SU-DHL-6 (cell line): ENCODE results near the gene CD72.
"Not testable (repeated sequence)": the region's sequence is repeated elsewhere in the genome, so short reads cannot be mapped to it uniquely, and the experiment has no call there.

Source experiments
- H2AFZ ChIP-seq: fragments of 200-600 bp; sonication (generic); 2 replicates; pipeline ENCODE4 v1.6.1; 2014; ENCODE audit warnings: low read depth, mild to moderate bottlenecking, moderate library complexity, mixed read lengths, antibody characterized with exemption, low read length; ENCODE audit not compliant: severe bottlenecking
- H3F3A ChIP-seq: fragments of 200-600 bp; shearing (Covaris generic); 2 replicates; pipeline ENCODE4 v1.6.0; 2016; ENCODE audit warnings: antibody characterized with exemption, mild to moderate bottlenecking; ENCODE audit not compliant: insufficient read depth
- H3K27ac ChIP-seq: fragments of 200-600 bp; sonication (generic); 2 replicates; pipeline ENCODE4 v1.5.1; 2016; ENCODE audit warnings: low read depth, mild to moderate bottlenecking, low read length, moderate library complexity, mixed read lengths
- H3K27me3 ChIP-seq: fragments of 200-600 bp; sonication (generic), shearing (Covaris generic); 2 replicates; pipeline ENCODE4 v1.6.0; 2014; ENCODE audit warnings: mild to moderate bottlenecking, low read length
- H3K36me3 ChIP-seq: fragments of 200-600 bp; sonication (generic); 2 replicates; pipeline ENCODE4 v1.6.1; 2014; ENCODE audit warnings: mild to moderate bottlenecking, low read length, mixed read lengths
- H3K4me2 ChIP-seq: fragments of 300-600, 200-600 bp; shearing (Covaris generic), sonication (generic); 2 replicates; pipeline ENCODE4 v1.6.0; 2014; ENCODE audit warnings: low read length, low read depth, mild to moderate bottlenecking; ENCODE audit not compliant: poor library complexity, severe bottlenecking
- H3K4me3 ChIP-seq: fragments of 200-600 bp; sonication (generic); 2 replicates; pipeline ENCODE4 v1.5.1; 2014; ENCODE audit warnings: antibody characterized with exemption, low read length, mild to moderate bottlenecking, mixed read lengths; ENCODE audit not compliant: insufficient read depth, poor library complexity, severe bottlenecking
- H3K79me2 ChIP-seq: fragments of 200-600 bp; sonication (generic); 2 replicates; pipeline ENCODE4 v1.6.1; 2014; ENCODE audit warnings: mild to moderate bottlenecking, low read length, moderate library complexity; ENCODE audit not compliant: insufficient read depth
- H3K9ac ChIP-seq: fragments of 200-600 bp; sonication (generic); 2 replicates; pipeline ENCODE4 v1.7.0; 2014; ENCODE audit warnings: mild to moderate bottlenecking, low read length
- H3K9me2 ChIP-seq: fragments of 200-600 bp; sonication (generic); replicated peaks from 2 replicates; pipeline ENCODE4 v1.6.1; 2014; ENCODE audit warnings: low read length; ENCODE audit not compliant: insufficient read depth
- H3K9me3 ChIP-seq: fragments of 200-600 bp; sonication (generic); 2 replicates; pipeline ENCODE4 v1.6.1; 2014; ENCODE audit warnings: low read length, mixed read lengths; ENCODE audit not compliant: insufficient read depth
- H4K20me1 ChIP-seq: fragments of 200-600 bp; sonication (generic); 2 replicates; pipeline ENCODE4 v1.6.1; 2014; ENCODE audit warnings: low read depth, mild to moderate bottlenecking, antibody characterized with exemption, low read length, moderate library complexity, mixed read lengths
- EZH2phosphoT487 ChIP-seq: fragments of 200-600 bp; sonication (generic), shearing (Covaris generic); conservative IDR thresholded peaks from 2 replicates; pipeline ENCODE4 v1.6.1; 2018; ENCODE audit warnings: mild to moderate bottlenecking, antibody characterized with exemption, low read length, moderate library complexity, mixed read lengths
- TF ChIP-seq, protein P1 (sequence below): fragments of 200-600 bp; sonication (generic); IDR thresholded peaks from one replicate; pipeline ENCODE4 v1.5.1; 2017; ENCODE audit warnings: antibody characterized with exemption, mild to moderate bottlenecking, low read length, moderate library complexity; ENCODE audit not compliant: insufficient read depth, poor library complexity, severe bottlenecking

Gene CD72

DNA sequence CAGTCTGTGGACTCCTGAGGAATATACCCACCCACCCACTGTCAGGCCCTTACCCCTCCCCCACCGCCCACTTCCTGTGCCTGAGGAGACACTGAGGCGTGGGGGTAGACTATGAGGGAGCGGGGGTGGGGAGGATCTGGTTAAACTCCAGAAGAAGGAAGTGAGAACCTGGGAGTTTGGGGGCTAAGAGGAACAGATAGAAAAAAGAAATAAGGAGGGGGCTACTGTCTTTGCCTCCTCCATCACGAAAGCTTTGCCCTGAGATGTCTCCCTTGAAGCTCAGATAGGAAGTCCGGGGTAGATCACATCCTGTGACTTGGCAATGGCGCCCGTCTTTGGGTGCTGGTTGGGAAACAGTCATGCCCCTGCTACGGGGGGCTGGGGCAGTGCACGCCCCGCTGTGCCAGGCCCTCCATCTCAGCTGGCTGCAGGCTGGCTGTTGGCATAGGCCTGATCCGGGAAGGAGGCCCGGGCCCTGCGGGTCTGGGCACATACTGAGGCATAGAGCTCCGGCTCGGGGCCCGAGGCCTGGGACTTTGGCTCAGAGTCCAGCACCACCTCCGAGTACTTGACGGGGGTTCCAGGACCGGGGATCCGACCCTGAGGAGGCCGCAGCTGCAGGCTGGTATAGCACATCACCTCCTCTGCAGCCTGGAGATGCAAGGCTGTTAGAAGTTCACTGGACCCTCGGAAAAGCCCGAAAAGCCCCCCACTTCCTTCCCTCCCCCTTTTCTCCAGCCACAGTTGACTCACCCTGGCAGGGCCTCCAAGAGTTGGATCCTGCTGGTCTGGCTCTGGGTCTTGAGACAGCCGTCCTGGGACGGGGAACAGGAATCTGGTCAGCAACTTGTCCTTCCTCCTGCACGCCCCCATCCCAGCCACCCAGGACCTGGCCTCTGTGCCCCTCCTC, 31.5 kb upstream of the CD72 start:
- peaks cover 10% of the 10 kb centered on the region for H3K79me2 ChIP-seq
- TF ChIP-seq, protein P1, sequence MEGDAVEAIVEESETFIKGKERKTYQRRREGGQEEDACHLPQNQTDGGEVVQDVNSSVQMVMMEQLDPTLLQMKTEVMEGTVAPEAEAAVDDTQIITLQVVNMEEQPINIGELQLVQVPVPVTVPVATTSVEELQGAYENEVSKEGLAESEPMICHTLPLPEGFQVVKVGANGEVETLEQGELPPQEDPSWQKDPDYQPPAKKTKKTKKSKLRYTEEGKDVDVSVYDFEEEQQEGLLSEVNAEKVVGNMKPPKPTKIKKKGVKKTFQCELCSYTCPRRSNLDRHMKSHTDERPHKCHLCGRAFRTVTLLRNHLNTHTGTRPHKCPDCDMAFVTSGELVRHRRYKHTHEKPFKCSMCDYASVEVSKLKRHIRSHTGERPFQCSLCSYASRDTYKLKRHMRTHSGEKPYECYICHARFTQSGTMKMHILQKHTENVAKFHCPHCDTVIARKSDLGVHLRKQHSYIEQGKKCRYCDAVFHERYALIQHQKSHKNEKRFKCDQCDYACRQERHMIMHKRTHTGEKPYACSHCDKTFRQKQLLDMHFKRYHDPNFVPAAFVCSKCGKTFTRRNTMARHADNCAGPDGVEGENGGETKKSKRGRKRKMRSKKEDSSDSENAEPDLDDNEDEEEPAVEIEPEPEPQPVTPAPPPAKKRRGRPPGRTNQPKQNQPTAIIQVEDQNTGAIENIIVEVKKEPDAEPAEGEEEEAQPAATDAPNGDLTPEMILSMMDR: no peak
- no peak for TF ChIP-seq EZH2phosphoT487
- H3K4me3 ChIP-seq: peak overlapping the region; percentile 78
- H3K9ac ChIP-seq: peak overlapping the region; percentile 76
- H3F3A ChIP-seq: peaks cover 49% of the 10 kb centered on the region
- H3K36me3 ChIP-seq: no peaks in the 10 kb centered on the region
- H2AFZ ChIP-seq: peak overlapping the region; percentile 54
- no peaks in the 10 kb centered on the region for H4K20me1 ChIP-seq
- H3K9me2 ChIP-seq: no peaks in the 10 kb centered on the region
- H3K4me2 ChIP-seq: peak overlapping the region; percentile 80
- H3K27ac ChIP-seq: peak overlapping the region; percentile 91
- no peaks in the 10 kb centered on the region for H3K9me3 ChIP-seq
- no peaks in the 10 kb centered on the region for H3K27me3 ChIP-seq

DNA sequence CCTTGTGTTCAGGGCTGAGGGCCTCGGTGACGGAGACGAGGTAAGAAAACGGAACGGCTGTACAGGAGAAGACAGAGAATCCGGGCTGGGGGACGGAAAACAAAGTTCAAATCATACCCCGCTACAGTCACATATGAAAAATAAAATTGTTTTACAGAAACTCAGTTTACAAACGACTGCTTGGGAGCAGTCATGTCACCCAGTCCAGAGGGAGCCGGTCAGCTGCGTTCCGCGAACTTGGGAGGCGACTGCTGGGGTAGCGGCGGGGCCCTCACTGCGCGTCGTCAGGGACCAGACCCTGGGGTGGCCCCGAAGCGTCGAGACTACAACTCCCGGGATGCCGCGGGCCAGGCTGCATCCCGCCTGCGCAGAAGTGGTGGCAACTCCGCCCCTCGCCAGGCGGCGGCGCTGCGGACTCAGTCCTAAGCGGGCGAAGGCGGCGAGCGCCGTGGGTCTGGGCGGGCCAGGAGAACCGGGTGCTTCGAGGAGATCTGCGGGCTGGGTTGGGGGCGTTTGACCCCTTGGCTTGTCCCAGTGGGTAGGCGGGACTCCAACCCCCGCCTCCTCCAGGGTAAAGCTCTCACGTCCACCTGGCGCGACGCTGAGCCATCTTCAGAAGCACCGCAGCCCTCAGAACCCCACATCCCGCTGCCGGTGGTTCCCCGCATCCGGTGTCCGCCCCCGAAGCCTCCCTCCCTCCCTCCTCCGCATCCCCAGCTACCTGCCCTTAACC, 28.5 kb upstream of the CD72 start:
- H3K9ac ChIP-seq: peak overlapping the region; percentile 73
- peak overlapping the region; percentile 91 for H3K27ac ChIP-seq
- peak overlapping the region; percentile 44 for H2AFZ ChIP-seq
- peak overlapping the region; percentile 91 for H3K4me2 ChIP-seq
- peaks cover 48% of the 10 kb centered on the region for H3F3A ChIP-seq
- H3K27me3 ChIP-seq: no peaks in the 10 kb centered on the region
- no peaks in the 10 kb centered on the region for H3K36me3 ChIP-seq
- TF ChIP-seq EZH2phosphoT487: no peak
- TF ChIP-seq, protein P1: peak; percentile 93
- H4K20me1 ChIP-seq: no peaks in the 10 kb centered on the region
- H3K9me2 ChIP-seq: no peaks in the 10 kb centered on the region
- peak overlapping the region; percentile 81 for H3K4me3 ChIP-seq
- H3K9me3 ChIP-seq: no peaks in the 10 kb centered on the region
- H3K79me2 ChIP-seq: peaks cover 10% of the 10 kb centered on the region

DNA sequence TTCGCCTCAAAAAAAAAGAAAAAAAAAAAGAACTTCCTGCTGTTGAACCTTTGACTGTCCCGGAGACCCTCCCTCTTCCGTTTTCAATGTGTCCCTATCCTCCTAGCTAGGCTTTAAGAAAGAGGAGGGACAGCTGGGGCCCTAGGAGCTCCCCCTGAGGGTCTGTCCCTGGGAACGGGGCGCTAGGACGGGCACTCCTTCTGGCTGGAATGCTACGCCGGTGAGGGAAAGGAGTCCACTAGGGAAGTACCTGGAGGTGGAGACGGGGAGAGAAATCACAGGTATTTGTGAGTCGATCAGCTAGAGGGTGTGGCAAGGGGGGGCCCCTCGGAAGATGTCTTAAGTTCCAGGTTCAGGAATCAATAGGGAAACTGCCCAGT, 27.9 kb upstream of the CD72 start:
- H3K36me3 ChIP-seq: no peaks in the 10 kb centered on the region
- peak overlapping the region; percentile 91 for H3K27ac ChIP-seq

DNA sequence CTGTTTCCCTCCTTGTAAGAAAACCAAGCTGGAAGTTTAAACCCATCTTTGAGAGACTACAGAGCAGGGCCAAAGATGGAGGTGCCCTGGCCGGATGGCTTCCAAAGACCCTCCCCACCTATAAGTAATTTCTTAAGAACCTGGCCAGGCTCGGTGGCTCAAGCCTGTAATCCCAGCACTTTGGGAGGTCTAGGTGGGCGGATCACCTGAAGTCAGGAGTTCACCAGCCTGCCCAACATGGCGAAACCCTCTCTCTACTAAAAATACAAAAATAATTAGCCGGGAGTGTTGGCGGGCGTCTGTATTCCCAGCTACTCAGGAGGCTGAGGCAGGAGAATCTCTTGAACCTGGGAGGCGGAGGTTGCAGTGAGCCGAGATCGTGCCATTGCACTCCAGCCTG, 27.5 kb upstream of the CD72 start:
- Histone ChIP-seq H3K4me2 (peak overlapping the region; percentile 91), H3F3A (peaks cover 41% of the 10 kb centered on the region), H2AFZ (peak overlapping the region; percentile 44), H3K27ac (peak overlapping the region; percentile 91), H3K9ac (peak overlapping the region; percentile 73), H3K4me3 (peak overlapping the region; percentile 81)
- not testable (repeated sequence) for H3K9me2 ChIP-seq, H3K9me3 ChIP-seq, H3K79me2 ChIP-seq, H3K27me3 ChIP-seq, H3K36me3 ChIP-seq, H4K20me1 ChIP-seq

More for the DNA sequence above, 27.9 kb upstream of the CD72 start:
- Histone ChIP-seq H3K9me3 (no peaks in the 10 kb centered on the region), H3K79me2 (peaks cover 10% of the 10 kb centered on the region), H3K4me3 (peak overlapping the region; percentile 81), H3K27me3 (no peaks in the 10 kb centered on the region), H3F3A (peaks cover 42% of the 10 kb centered on the region), H4K20me1 (no peaks in the 10 kb centered on the region), H3K9ac (peak overlapping the region; percentile 73), H3K9me2 (no peaks in the 10 kb centered on the region), H3K4me2 (peak overlapping the region; percentile 91), H2AFZ (peak overlapping the region; percentile 44)
- TF ChIP-seq EZH2phosphoT487: no peak
- TF ChIP-seq, protein P1: no peak
